Hepatocyte (in vitro differentiated cells): ENCODE measurements around the gene ANKRD31.

Source experiments
- CTCF ChIP-seq: fragments of 200-600 bp; sonication (generic); IDR thresholded peaks from 2 replicates; pipeline ENCODE4 v1.5.1; 2016; ENCODE audit warnings: antibody characterized with exemption, mild to moderate bottlenecking; ENCODE audit not compliant: poor library complexity
- EZH2 ChIP-seq: fragments of 200-600 bp; sonication (generic); IDR thresholded peaks from 2 replicates; pipeline ENCODE4 v1.6.1; 2016; ENCODE audit warnings: antibody characterized with exemption, mild to moderate bottlenecking, borderline replicate concordance
- EZH2phosphoT487 ChIP-seq: fragments of 200-600 bp; sonication (generic); IDR thresholded peaks from one replicate; pipeline ENCODE4 v1.6.1; 2018; ENCODE audit warnings: antibody characterized with exemption, mild to moderate bottlenecking, low read depth, moderate library complexity; ENCODE audit not compliant: unreplicated experiment, severe bottlenecking

GRCh38 chr5:75048457-75048953, 188.2 kb downstream of the ANKRD31 start:
- TF ChIP-seq CTCF (no peak), EZH2 (no peak), EZH2phosphoT487 (no peak)
